HepG2 (cell line): Measurements from ENCODE around the gene MAP2K5. TPM values are rescaled to one million over a fixed set of nuclear protein-coding genes. Genes with fewer than 3 reads are reported as not detected.
A peak's percentile ranks its signal among the peaks of the same experiment; 100 is the strongest.

ENCODE experiments used
- AGO1 ChIP-seq: fragments of 200-400 bp; formaldehyde crosslinking; IDR thresholded peaks from 2 replicates; pipeline ENCODE4 v1.6.1; 2017; ENCODE audit warnings: mild to moderate bottlenecking, low read depth, low read length, moderate library complexity; ENCODE audit not compliant: poor library complexity, severe bottlenecking
- BORCS8-MEF2B ChIP-seq: sonication (generic); formaldehyde crosslinking; IDR thresholded peaks from 2 replicates; pipeline ENCODE4 v1.8.0; 2022; ENCODE audit warnings: mild to moderate bottlenecking, missing genetic modification reagents
- ESRRA ChIP-seq: sonication (generic); formaldehyde crosslinking; IDR thresholded peaks from 2 replicates; pipeline ENCODE4 v1.5.1; 2020; ENCODE audit warnings: mild to moderate bottlenecking, low read depth, missing genetic modification reagents
- GTF2F1 ChIP-seq: fragments of 150-350 bp; IDR thresholded peaks from 2 replicates; pipeline ENCODE4 v1.6.1; 2014; ENCODE audit warnings: low read length
- HIVEP1 ChIP-seq: sonication (generic); formaldehyde crosslinking; IDR thresholded peaks from 2 replicates; pipeline ENCODE4 v1.4.0; 2020; ENCODE audit warnings: mild to moderate bottlenecking, missing genetic modification reagents
- KAT8 ChIP-seq: IDR thresholded peaks from 2 replicates; pipeline ENCODE4 v1.6.1; 2016; ENCODE audit warnings: missing genetic modification reagents, missing compliant biosample characterization
- MIXL1 ChIP-seq: IDR thresholded peaks from 2 replicates; pipeline ENCODE4 v1.6.1; 2016
- SIX1 ChIP-seq: sonication (generic); formaldehyde crosslinking; IDR thresholded peaks from 2 replicates; pipeline ENCODE4 v1.4.0; 2020; ENCODE audit warnings: missing genetic modification reagents, borderline replicate concordance
- SMARCC2 ChIP-seq: fragments of 450-650 bp; IDR thresholded peaks from 2 replicates; pipeline ENCODE4 v1.6.1; 2017; ENCODE audit warnings: antibody characterized with exemption, mild to moderate bottlenecking
- ZNF557 ChIP-seq: sonication (generic); formaldehyde crosslinking; IDR thresholded peaks from 2 replicates; pipeline ENCODE4 v1.4.0; 2020; ENCODE audit warnings: missing genetic modification reagents
- ZNF883 ChIP-seq: sonication (generic); formaldehyde crosslinking; IDR thresholded peaks from 2 replicates; pipeline ENCODE4 v1.5.1; 2020; ENCODE audit warnings: mild to moderate bottlenecking, missing genetic modification reagents; ENCODE audit errors: not compliant biosample characterization
- polyA plus RNA-seq, 8 experiments: library from polyadenylated mRNA; depleted of rRNA in 3 of 8; stranded (reverse) in 7 of 8; unstranded in 1 of 8; fragments of >200 nt; fragmentation: Illumina TruSeq in 4 of 8; extraction: Trizol in 4 of 8; gene quantifications; 2 replicates each; pipeline versions ENCODE4 v1.2.1 to v1.2.3, GENCODE V29; 2011 to 2016; ENCODE audit warnings: low read depth in 4 of 8, missing spikeins in 1 of 8, mixed read lengths in 1 of 8; ENCODE audit not compliant: insufficient read depth in 1 of 8
- total RNA-seq, 5 experiments: library from RNA; depleted of rRNA; stranded (reverse); fragments of >200 nt; fragmentation: Illumina TruSeq; extraction: Trizol; gene quantifications; 2 replicates each; pipeline ENCODE4 v1.2.3, GENCODE V29; 2016; ENCODE audit warnings: low read depth in 1 of 5
- TF ChIP-seq, protein P1 (sequence below): sonication (generic); formaldehyde crosslinking; IDR thresholded peaks from 2 replicates; pipeline ENCODE4 v1.8.0; 2022; ENCODE audit warnings: missing genetic modification reagents, mild to moderate bottlenecking, moderate library complexity, borderline replicate concordance
- TF ChIP-seq, protein P2 (sequence below): sonication (generic); formaldehyde crosslinking; IDR thresholded peaks from 2 replicates; pipeline ENCODE4 v1.4.0; 2020; ENCODE audit warnings: mild to moderate bottlenecking, missing genetic modification reagents
- TF ChIP-seq, protein P3 (sequence below): sonication (generic); formaldehyde crosslinking; IDR thresholded peaks from 2 replicates; pipeline ENCODE4 v1.5.1; 2020; ENCODE audit warnings: mild to moderate bottlenecking, missing genetic modification reagents, moderate library complexity
- TF ChIP-seq, protein P4 (sequence below): sonication (generic); formaldehyde crosslinking; IDR thresholded peaks from 2 replicates; pipeline ENCODE4 v1.8.0; 2022; ENCODE audit warnings: mild to moderate bottlenecking, missing genetic modification reagents; ENCODE audit not compliant: insufficient replicate concordance
- TF ChIP-seq, protein P5 (sequence below): sonication (generic); formaldehyde crosslinking; IDR thresholded peaks from 2 replicates; pipeline ENCODE4 v1.4.0; 2020; ENCODE audit warnings: missing genetic modification reagents

MAP2K5 gene
- total and polyA plus RNA-seq, 2 of the 13 experiments (the other 11 are each of a cell fraction or from before 2014, with no cell fraction given): 4.0 to 4.3 TPM

DNA sequence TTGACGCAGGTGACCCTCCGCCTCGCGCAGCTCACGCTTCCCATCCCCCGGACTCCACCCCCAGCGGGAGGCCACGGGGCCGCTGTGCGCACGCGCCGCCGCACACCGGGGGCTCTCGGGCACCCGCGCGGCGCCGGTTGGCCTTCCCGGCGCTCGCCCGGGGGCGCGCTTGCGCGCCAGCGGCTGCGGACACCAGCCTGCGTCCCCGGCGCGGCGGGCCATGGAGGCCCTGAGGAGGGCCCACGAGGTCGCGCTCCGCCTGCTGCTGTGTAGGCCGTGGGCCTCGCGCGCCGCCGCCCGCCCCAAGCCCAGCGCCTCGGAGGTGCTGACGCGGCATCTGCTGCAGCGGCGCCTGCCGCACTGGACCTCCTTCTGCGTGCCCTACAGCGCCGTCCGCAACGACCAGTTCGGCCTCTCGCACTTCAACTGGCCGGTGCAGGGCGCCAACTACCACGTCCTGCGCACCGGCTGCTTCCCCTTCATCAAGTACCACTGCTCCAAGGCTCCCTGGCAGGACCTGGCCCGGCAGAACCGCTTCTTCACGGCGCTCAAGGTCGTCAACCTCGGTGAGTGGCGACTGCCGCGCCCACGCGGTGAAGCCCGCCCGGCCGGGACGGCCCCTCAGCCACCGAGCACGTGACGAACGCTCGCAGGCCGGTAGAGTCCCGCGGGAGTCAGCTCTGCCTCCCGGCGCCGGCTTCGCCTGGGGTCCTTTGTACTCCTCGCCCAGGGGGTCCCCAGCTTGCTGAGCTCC lies 21.3 kb upstream of the MAP2K5 start, which contains the start of gene C15orf61 (continued):
- TF ChIP-seq, protein P1, sequence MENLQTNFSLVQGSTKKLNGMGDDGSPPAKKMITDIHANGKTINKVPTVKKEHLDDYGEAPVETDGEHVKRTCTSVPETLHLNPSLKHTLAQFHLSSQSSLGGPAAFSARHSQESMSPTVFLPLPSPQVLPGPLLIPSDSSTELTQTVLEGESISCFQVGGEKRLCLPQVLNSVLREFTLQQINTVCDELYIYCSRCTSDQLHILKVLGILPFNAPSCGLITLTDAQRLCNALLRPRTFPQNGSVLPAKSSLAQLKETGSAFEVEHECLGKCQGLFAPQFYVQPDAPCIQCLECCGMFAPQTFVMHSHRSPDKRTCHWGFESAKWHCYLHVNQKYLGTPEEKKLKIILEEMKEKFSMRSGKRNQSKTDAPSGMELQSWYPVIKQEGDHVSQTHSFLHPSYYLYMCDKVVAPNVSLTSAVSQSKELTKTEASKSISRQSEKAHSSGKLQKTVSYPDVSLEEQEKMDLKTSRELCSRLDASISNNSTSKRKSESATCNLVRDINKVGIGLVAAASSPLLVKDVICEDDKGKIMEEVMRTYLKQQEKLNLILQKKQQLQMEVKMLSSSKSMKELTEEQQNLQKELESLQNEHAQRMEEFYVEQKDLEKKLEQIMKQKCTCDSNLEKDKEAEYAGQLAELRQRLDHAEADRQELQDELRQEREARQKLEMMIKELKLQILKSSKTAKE (CRISPR knock-in tag): peak; percentile 79
- TF ChIP-seq BORCS8-MEF2B (CRISPR knock-in tag) (peak; percentile 85), HIVEP1 (CRISPR knock-in tag) (peak; percentile 91), ZNF883 (CRISPR knock-in tag) (peak; percentile 82), AGO1 (peak; percentile 63), SMARCC2 (no peak), MIXL1 (peak; percentile 15; the same call in 1 of the 2 replicates), ZNF557 (CRISPR knock-in tag) (0 out of 2 replicates have a peak, but pooled peaks have one; percentile 78), SIX1 (no peak), GTF2F1 (no peak), KAT8 (peak; percentile 70), ESRRA (CRISPR knock-in tag) (peak; percentile 70; the same call in 1 of the 2 replicates)
- TF ChIP-seq, protein P2, sequence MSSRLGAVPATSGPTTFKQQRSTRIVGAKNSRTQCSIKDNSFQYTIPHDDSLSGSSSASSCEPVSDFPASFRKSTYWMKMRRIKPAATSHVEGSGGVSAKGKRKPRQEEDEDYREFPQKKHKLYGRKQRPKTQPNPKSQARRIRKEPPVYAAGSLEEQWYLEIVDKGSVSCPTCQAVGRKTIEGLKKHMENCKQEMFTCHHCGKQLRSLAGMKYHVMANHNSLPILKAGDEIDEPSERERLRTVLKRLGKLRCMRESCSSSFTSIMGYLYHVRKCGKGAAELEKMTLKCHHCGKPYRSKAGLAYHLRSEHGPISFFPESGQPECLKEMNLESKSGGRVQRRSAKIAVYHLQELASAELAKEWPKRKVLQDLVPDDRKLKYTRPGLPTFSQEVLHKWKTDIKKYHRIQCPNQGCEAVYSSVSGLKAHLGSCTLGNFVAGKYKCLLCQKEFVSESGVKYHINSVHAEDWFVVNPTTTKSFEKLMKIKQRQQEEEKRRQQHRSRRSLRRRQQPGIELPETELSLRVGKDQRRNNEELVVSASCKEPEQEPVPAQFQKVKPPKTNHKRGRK (CRISPR knock-in tag): 0 out of 2 replicates have a peak, but pooled peaks have one; percentile 66
- TF ChIP-seq, protein P3, sequence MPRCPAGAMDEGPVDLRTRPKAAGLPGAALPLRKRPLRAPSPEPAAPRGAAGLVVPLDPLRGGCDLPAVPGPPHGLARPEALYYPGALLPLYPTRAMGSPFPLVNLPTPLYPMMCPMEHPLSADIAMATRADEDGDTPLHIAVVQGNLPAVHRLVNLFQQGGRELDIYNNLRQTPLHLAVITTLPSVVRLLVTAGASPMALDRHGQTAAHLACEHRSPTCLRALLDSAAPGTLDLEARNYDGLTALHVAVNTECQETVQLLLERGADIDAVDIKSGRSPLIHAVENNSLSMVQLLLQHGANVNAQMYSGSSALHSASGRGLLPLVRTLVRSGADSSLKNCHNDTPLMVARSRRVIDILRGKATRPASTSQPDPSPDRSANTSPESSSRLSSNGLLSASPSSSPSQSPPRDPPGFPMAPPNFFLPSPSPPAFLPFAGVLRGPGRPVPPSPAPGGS (CRISPR knock-in tag): peak; percentile 96
- TF ChIP-seq, protein P4, sequence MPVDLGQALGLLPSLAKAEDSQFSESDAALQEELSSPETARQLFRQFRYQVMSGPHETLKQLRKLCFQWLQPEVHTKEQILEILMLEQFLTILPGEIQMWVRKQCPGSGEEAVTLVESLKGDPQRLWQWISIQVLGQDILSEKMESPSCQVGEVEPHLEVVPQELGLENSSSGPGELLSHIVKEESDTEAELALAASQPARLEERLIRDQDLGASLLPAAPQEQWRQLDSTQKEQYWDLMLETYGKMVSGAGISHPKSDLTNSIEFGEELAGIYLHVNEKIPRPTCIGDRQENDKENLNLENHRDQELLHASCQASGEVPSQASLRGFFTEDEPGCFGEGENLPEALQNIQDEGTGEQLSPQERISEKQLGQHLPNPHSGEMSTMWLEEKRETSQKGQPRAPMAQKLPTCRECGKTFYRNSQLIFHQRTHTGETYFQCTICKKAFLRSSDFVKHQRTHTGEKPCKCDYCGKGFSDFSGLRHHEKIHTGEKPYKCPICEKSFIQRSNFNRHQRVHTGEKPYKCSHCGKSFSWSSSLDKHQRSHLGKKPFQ: no peak
- TF ChIP-seq, protein P5, sequence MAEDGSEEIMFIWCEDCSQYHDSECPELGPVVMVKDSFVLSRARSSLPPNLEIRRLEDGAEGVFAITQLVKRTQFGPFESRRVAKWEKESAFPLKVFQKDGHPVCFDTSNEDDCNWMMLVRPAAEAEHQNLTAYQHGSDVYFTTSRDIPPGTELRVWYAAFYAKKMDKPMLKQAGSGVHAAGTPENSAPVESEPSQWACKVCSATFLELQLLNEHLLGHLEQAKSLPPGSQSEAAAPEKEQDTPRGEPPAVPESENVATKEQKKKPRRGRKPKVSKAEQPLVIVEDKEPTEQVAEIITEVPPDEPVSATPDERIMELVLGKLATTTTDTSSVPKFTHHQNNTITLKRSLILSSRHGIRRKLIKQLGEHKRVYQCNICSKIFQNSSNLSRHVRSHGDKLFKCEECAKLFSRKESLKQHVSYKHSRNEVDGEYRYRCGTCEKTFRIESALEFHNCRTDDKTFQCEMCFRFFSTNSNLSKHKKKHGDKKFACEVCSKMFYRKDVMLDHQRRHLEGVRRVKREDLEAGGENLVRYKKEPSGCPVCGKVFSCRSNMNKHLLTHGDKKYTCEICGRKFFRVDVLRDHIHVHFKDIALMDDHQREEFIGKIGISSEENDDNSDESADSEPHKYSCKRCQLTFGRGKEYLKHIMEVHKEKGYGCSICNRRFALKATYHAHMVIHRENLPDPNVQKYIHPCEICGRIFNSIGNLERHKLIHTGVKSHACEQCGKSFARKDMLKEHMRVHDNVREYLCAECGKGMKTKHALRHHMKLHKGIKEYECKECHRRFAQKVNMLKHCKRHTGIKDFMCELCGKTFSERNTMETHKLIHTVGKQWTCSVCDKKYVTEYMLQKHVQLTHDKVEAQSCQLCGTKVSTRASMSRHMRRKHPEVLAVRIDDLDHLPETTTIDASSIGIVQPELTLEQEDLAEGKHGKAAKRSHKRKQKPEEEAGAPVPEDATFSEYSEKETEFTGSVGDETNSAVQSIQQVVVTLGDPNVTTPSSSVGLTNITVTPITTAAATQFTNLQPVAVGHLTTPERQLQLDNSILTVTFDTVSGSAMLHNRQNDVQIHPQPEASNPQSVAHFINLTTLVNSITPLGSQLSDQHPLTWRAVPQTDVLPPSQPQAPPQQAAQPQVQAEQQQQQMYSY (CRISPR knock-in tag): peak; percentile 72
